Measurements from ENCODE around the gene OSBPL10.

The OSBPL10 gene

GRCh38 chr3:31775383-31775782, 205.7 kb downstream of the OSBPL10 start:
- Histone ChIP-seq H3K27ac (ENCODE audit: low read length) (no peak overlapping the region), H3K27me3 (ENCODE audit: insufficient read depth, low read length) (no peaks in the 10 kb centered on the region), H3K36me3 (ENCODE audit: insufficient read depth, low read depth, low read length) (no peaks in the 10 kb centered on the region), H3K4me3 (ENCODE audit: low read length) (no peak overlapping the region), H3K4me1 (ENCODE audit: insufficient read depth, low read length) (no peaks in the 10 kb centered on the region), H3K9ac (ENCODE audit: low read depth, low read length) (no peak overlapping the region), H3K9me3 (ENCODE audit: insufficient read depth, low read depth, low read length) (no peaks in the 10 kb centered on the region)

GRCh38 chr3:31772758-31773473, 208.1 kb downstream of the OSBPL10 start:
- no peaks in the 10 kb centered on the region for H3K27me3 ChIP-seq (ENCODE audit: insufficient read depth, low read length)
- no peaks in the 10 kb centered on the region for H3K36me3 ChIP-seq (ENCODE audit: insufficient read depth, low read depth, low read length)
- no peak overlapping the region for H3K27ac ChIP-seq (ENCODE audit: low read length)
- H3K9me3 ChIP-seq (ENCODE audit: insufficient read depth, low read depth, low read length), result no peaks in the 10 kb centered on the region
- no peaks in the 10 kb centered on the region for H3K4me1 ChIP-seq (ENCODE audit: insufficient read depth, low read length)
- H3K4me3 ChIP-seq (ENCODE audit: low read length), result no peak overlapping the region
- no peak overlapping the region for H3K9ac ChIP-seq (ENCODE audit: low read depth, low read length)

- Histone ChIP-seq H3K9ac (ENCODE audit: low read depth, low read length) (no peak overlapping the region), H3K27me3 (ENCODE audit: insufficient read depth, low read length) (no peaks in the 10 kb centered on the region), H3K9me3 (ENCODE audit: insufficient read depth, low read depth, low read length) (no peaks in the 10 kb centered on the region), H3K4me3 (ENCODE audit: low read length) (no peak overlapping the region), H3K27ac (ENCODE audit: low read length) (no peak overlapping the region), H3K4me1 (ENCODE audit: insufficient read depth, low read length) (no peaks in the 10 kb centered on the region), H3K36me3 (ENCODE audit: insufficient read depth, low read depth, low read length) (no peaks in the 10 kb centered on the region)
These were observed 208.8 kb downstream of the OSBPL10 start for GRCh38 chr3:31772272-31772671.

DNA sequence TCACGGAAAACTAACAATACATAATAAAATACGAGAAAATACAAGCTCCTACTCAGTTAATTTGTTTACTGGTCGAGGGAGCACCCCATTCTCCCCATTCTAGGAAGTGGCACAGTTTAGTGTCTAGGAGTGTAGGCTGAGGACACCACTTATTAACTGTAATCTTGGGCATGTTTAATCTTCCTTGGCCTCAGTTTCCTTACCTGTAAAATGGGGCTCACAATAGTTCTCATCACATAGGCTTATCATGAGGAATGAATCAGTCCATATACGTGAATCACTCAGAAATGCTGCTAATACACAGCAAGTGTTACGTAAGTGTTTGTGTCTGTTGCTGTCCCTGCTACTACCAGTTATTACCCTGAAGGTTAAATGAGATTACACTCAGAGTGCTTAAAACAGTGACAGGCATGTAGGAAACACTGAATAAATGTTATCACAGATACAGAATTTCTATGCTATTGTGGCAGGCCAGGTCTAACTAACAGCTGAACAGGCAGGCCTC, 210.2 kb downstream of the OSBPL10 start:
- Histone ChIP-seq H3K4me1 (ENCODE audit: insufficient read depth, low read length) (no peaks in the 10 kb centered on the region), H3K27ac (ENCODE audit: low read length) (no peak overlapping the region), H3K36me3 (ENCODE audit: insufficient read depth, low read depth, low read length) (no peaks in the 10 kb centered on the region), H3K9ac (ENCODE audit: low read depth, low read length) (no peak overlapping the region), H3K4me3 (ENCODE audit: low read length) (no peak overlapping the region), H3K27me3 (ENCODE audit: insufficient read depth, low read length) (no peaks in the 10 kb centered on the region), H3K9me3 (ENCODE audit: insufficient read depth, low read depth, low read length) (no peaks in the 10 kb centered on the region)

- Histone ChIP-seq H3K27me3 (ENCODE audit: insufficient read depth, low read length) (no peaks in the 10 kb centered on the region), H3K27ac (ENCODE audit: low read length) (no peak overlapping the region), H3K36me3 (ENCODE audit: insufficient read depth, low read depth, low read length) (no peaks in the 10 kb centered on the region), H3K9me3 (ENCODE audit: insufficient read depth, low read depth, low read length) (no peaks in the 10 kb centered on the region), H3K4me1 (ENCODE audit: insufficient read depth, low read length) (no peaks in the 10 kb centered on the region), H3K9ac (ENCODE audit: low read depth, low read length) (no peak overlapping the region), H3K4me3 (ENCODE audit: low read length) (no peak overlapping the region)
These were observed 212.5 kb downstream of the OSBPL10 start for GRCh38 chr3:31768479-31769125.

DNA sequence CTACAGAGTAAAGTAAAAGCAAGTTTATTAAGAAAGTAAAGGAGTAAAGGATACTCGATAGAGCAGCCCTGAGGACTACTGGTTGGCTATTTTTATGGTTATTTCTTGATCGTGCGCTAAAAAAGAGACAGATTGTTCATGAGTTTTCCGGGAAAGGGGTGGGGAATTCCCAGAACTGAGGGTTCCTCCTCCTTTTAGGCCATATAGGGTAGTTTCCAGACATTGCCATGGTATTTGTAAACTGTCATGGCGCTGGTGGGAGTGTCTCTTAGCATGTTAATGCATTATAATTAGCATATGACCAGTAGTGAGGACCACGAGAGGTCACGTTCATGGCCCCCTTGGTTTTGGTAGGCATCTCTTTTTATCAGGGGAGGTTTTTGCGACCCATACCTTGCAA, 213.1 kb downstream of the OSBPL10 start:
- no peaks in the 10 kb centered on the region for H3K9me3 ChIP-seq (ENCODE audit: insufficient read depth, low read depth, low read length)
- no peaks in the 10 kb centered on the region for H3K4me1 ChIP-seq (ENCODE audit: insufficient read depth, low read length)
- no peak overlapping the region for H3K27ac ChIP-seq (ENCODE audit: low read length)
- no peak overlapping the region for H3K9ac ChIP-seq (ENCODE audit: low read depth, low read length)
- no peak overlapping the region for H3K4me3 ChIP-seq (ENCODE audit: low read length)
- no peaks in the 10 kb centered on the region for H3K36me3 ChIP-seq (ENCODE audit: insufficient read depth, low read depth, low read length)
- H3K27me3 ChIP-seq (ENCODE audit: insufficient read depth, low read length), result no peaks in the 10 kb centered on the region

DNA sequence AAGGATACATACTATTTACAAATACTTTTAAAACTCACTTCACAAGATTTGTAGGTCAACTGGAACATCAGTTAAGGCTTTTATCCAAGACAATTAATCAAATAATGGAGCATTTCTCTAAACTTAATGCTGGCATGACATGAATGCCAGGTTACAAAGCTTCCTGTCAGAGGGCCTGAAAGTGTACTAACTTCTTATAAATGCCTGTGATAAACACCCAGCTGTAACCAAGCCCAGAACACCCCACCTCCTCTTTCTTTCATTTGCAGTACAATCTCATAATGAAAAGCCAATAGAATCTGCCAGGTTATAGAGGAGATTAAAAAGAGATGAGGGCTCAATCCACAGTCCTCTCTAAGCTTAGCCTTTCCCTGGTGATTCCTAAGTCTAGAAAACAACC, 214.4 kb downstream of the OSBPL10 start:
- Histone ChIP-seq H3K36me3 (ENCODE audit: insufficient read depth, low read depth, low read length) (no peaks in the 10 kb centered on the region), H3K9ac (ENCODE audit: low read depth, low read length) (no peak overlapping the region), H3K4me3 (ENCODE audit: low read length) (no peak overlapping the region), H3K4me1 (ENCODE audit: insufficient read depth, low read length) (no peaks in the 10 kb centered on the region), H3K9me3 (ENCODE audit: insufficient read depth, low read depth, low read length) (no peaks in the 10 kb centered on the region), H3K27me3 (ENCODE audit: insufficient read depth, low read length) (no peaks in the 10 kb centered on the region), H3K27ac (ENCODE audit: low read length) (no peak overlapping the region)

DNA sequence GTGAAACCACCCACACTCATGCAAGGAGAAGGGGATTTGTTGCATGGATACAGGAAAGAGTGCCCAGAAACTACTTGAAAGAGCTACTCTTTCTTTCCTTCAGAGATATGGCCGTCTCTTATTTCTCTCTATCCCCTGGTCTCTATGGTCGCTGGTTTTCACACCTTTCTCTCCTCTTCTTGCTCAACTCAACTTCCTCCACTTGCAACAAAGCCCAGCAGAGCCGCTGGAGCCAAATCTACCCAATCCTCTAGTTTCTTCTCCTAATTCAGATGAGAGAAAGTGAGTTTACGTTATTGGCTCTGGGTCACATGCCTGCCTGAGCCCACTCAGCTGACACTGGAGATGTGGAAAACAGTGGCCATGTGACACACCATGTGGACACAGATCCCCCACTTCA, 215.2 kb downstream of the OSBPL10 start:
- no peak overlapping the region for H3K4me3 ChIP-seq (ENCODE audit: low read length)
- no peaks in the 10 kb centered on the region for H3K9me3 ChIP-seq (ENCODE audit: insufficient read depth, low read depth, low read length)
- no peaks in the 10 kb centered on the region for H3K27me3 ChIP-seq (ENCODE audit: insufficient read depth, low read length)
- no peaks in the 10 kb centered on the region for H3K36me3 ChIP-seq (ENCODE audit: insufficient read depth, low read depth, low read length)
- no peaks in the 10 kb centered on the region for H3K4me1 ChIP-seq (ENCODE audit: insufficient read depth, low read length)
- H3K27ac ChIP-seq (ENCODE audit: low read length), result no peak overlapping the region
- H3K9ac ChIP-seq (ENCODE audit: low read depth, low read length), result no peak overlapping the region

DNA sequence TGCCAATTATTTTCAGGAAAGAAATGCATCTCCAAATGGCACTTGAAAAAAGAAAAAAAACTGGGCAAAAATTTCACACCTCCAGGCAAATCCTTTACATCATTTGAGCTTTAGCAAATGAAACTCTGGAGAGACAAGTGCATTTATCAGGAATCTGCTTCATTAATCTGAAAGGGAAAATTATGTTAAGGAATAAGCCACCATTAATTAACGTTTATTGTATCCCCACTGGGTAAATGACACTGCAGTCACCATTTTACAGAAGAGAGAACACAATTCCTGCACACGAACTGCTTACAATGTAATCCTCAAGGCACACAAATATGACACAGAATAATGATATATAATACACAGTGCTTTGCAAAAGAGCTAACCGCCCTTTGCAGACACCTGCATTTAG, 217.3 kb downstream of the OSBPL10 start:
- no peak overlapping the region for H3K27ac ChIP-seq (ENCODE audit: low read length)
- no peaks in the 10 kb centered on the region for H3K9me3 ChIP-seq (ENCODE audit: insufficient read depth, low read depth, low read length)
- no peak overlapping the region for H3K9ac ChIP-seq (ENCODE audit: low read depth, low read length)
- no peaks in the 10 kb centered on the region for H3K4me1 ChIP-seq (ENCODE audit: insufficient read depth, low read length)
- no peaks in the 10 kb centered on the region for H3K27me3 ChIP-seq (ENCODE audit: insufficient read depth, low read length)
- no peak overlapping the region for H3K4me3 ChIP-seq (ENCODE audit: low read length)
- H3K36me3 ChIP-seq (ENCODE audit: insufficient read depth, low read depth, low read length), result no peaks in the 10 kb centered on the region

- Histone ChIP-seq H3K9ac (ENCODE audit: low read depth, low read length) (no peak overlapping the region), H3K36me3 (ENCODE audit: insufficient read depth, low read depth, low read length) (no peaks in the 10 kb centered on the region), H3K4me3 (ENCODE audit: low read length) (no peak overlapping the region), H3K27ac (ENCODE audit: low read length) (no peak overlapping the region), H3K9me3 (ENCODE audit: insufficient read depth, low read depth, low read length) (0 out of 2 replicates have a peak, but pooled peaks cover 4% of the 10 kb centered on the region), H3K4me1 (ENCODE audit: insufficient read depth, low read length) (0 out of 2 replicates have a peak, but pooled peaks cover 2% of the 10 kb centered on the region), H3K27me3 (ENCODE audit: insufficient read depth, low read length) (no peaks in the 10 kb centered on the region)
These were observed 218.1 kb downstream of the OSBPL10 start for GRCh38 chr3:31762888-31763351.

- 0 out of 2 replicates have a peak, but pooled peaks cover 4% of the 10 kb centered on the region for H3K9me3 ChIP-seq (ENCODE audit: insufficient read depth, low read depth, low read length)
- H3K36me3 ChIP-seq (ENCODE audit: insufficient read depth, low read depth, low read length), result no peaks in the 10 kb centered on the region
- 0 out of 2 replicates have a peak, but pooled peaks cover 3% of the 10 kb centered on the region for H3K4me1 ChIP-seq (ENCODE audit: insufficient read depth, low read length)
- no peaks in the 10 kb centered on the region for H3K27me3 ChIP-seq (ENCODE audit: insufficient read depth, low read length)
- H3K4me3 ChIP-seq (ENCODE audit: low read length), result no peak overlapping the region
- no peak overlapping the region for H3K9ac ChIP-seq (ENCODE audit: low read depth, low read length)
- H3K27ac ChIP-seq (ENCODE audit: low read length), result no peak overlapping the region
These were observed 218.8 kb downstream of the OSBPL10 start for GRCh38 chr3:31762097-31762764.

Measured in iPS-20b (cell line).